DOHH2 (cell line): ENCODE measurements around the gene QKI.

Source experiments
- H3F3A ChIP-seq: fragments of 200-600 bp; sonication (generic), shearing (Covaris generic); 2 replicates; pipeline ENCODE4 v1.6.0; 2016; ENCODE audit warnings: antibody characterized with exemption, mild to moderate bottlenecking; ENCODE audit not compliant: control insufficient read depth, insufficient read depth
- H3K27ac ChIP-seq: fragments of 200-600 bp; sonication (generic); 2 replicates; pipeline ENCODE4 v1.5.1; 2014; ENCODE audit warnings: low read depth, mild to moderate bottlenecking, low read length, moderate library complexity
- H3K27me3 ChIP-seq: fragments of 200-600 bp; sonication (generic); 2 replicates; pipeline ENCODE4 v1.6.1; 2014; ENCODE audit warnings: mild to moderate bottlenecking, low read length, mixed read lengths; ENCODE audit not compliant: control insufficient read depth
- H3K36me3 ChIP-seq: fragments of 200-600 bp; sonication (generic); 2 replicates; pipeline ENCODE4 v1.6.1; 2014; ENCODE audit warnings: mild to moderate bottlenecking, low read length, moderate library complexity, mixed read lengths; ENCODE audit not compliant: control insufficient read depth
- H3K4me1 ChIP-seq: fragments of 200-600 bp; sonication (generic); 2 replicates; pipeline ENCODE4 v1.6.1; 2014; ENCODE audit warnings: mild to moderate bottlenecking, low read length, mixed read lengths; ENCODE audit not compliant: control insufficient read depth
- H3K4me2 ChIP-seq: fragments of 200-600 bp; sonication (generic); 2 replicates; pipeline ENCODE4 v1.6.0; 2014; ENCODE audit warnings: mild to moderate bottlenecking, low read length, moderate library complexity
- H3K4me3 ChIP-seq: fragments of 200-600 bp; sonication (generic); 2 replicates; pipeline ENCODE4 v1.5.1; 2014; ENCODE audit warnings: mild to moderate bottlenecking, low read length, mixed read lengths
- H3K79me2 ChIP-seq: fragments of 200-600 bp; sonication (generic); 2 replicates; pipeline ENCODE4 v1.6.1; 2014; ENCODE audit warnings: mild to moderate bottlenecking, low read length, mixed read lengths; ENCODE audit not compliant: control insufficient read depth
- H3K9me2 ChIP-seq: fragments of 200-600 bp; sonication (generic); replicated peaks from 2 replicates; pipeline ENCODE4 v1.6.1; 2014; ENCODE audit warnings: mild to moderate bottlenecking, low read length, mixed read lengths; ENCODE audit not compliant: control insufficient read depth
- H3K9me3 ChIP-seq: fragments of 200-600 bp; sonication (generic); 2 replicates; pipeline ENCODE4 v1.6.1; 2014; ENCODE audit warnings: antibody characterized with exemption, low read length, mixed read lengths; ENCODE audit not compliant: control insufficient read depth, insufficient read depth
- H4K20me1 ChIP-seq: fragments of 200-600 bp; sonication (generic); 2 replicates; pipeline ENCODE4 v1.6.0; 2014; ENCODE audit warnings: low read depth, mild to moderate bottlenecking, antibody characterized with exemption, low read length, moderate library complexity; ENCODE audit not compliant: control insufficient read depth, insufficient read depth
- CTCF ChIP-seq: fragments of 200-600 bp; sonication (generic); IDR thresholded peaks from one replicate; pipeline ENCODE4 v1.5.1; 2014; ENCODE audit warnings: antibody characterized with exemption, mild to moderate bottlenecking, low read depth, low read length; ENCODE audit not compliant: poor library complexity, severe bottlenecking
- EZH2phosphoT487 ChIP-seq: fragments of 200-600 bp; sonication (generic); IDR thresholded peaks from 2 replicates; pipeline ENCODE4 v1.6.1; 2017; ENCODE audit warnings: borderline replicate concordance, mild to moderate bottlenecking, antibody characterized with exemption, low read length, moderate library complexity, mixed read lengths

Gene QKI

GRCh38 chr6:163485388-163485851 is 70.9 kb downstream of the QKI start:
- Histone ChIP-seq H4K20me1 (peaks cover 4% of the 10 kb centered on the region; the same call in 1 of the 2 replicates), H3K27ac (no peak overlapping the region), H3K4me2 (no peak overlapping the region), H3K9me3 (no peaks in the 10 kb centered on the region), H3F3A (no peaks in the 10 kb centered on the region), H3K9me2 (no peaks in the 10 kb centered on the region), H3K27me3 (no peaks in the 10 kb centered on the region), H3K4me3 (no peak overlapping the region), H3K36me3 (peaks cover 10% of the 10 kb centered on the region; the same call in 1 of the 2 replicates), H3K4me1 (no peaks in the 10 kb centered on the region), H3K79me2 (peaks cover 83% of the 10 kb centered on the region)
- TF ChIP-seq CTCF (no peak), EZH2phosphoT487 (no peak)

- H3K9me3 ChIP-seq, result no peaks in the 10 kb centered on the region
- no peaks in the 10 kb centered on the region for H3K27me3 ChIP-seq
- H3K9me2 ChIP-seq, result no peaks in the 10 kb centered on the region
- H4K20me1 ChIP-seq, result peaks cover 4% of the 10 kb centered on the region; the same call in 1 of the 2 replicates
- no peak overlapping the region for H3K4me3 ChIP-seq
- no peak overlapping the region for H3K4me2 ChIP-seq
- TF ChIP-seq CTCF (no peak), EZH2phosphoT487 (no peak)
- H3K36me3 ChIP-seq, result peaks cover 3% of the 10 kb centered on the region; the same call in 1 of the 2 replicates
- peaks cover 94% of the 10 kb centered on the region for H3K79me2 ChIP-seq
- H3F3A ChIP-seq, result no peaks in the 10 kb centered on the region
- no peak overlapping the region for H3K27ac ChIP-seq
- no peaks in the 10 kb centered on the region for H3K4me1 ChIP-seq
Observed at GRCh38 chr6:163486821-163487220, 72.3 kb downstream of the QKI start.

- H3K36me3 ChIP-seq, result peaks cover 3% of the 10 kb centered on the region; the same call in 1 of the 2 replicates
- H3K4me1 ChIP-seq, result no peaks in the 10 kb centered on the region
- H3K4me2 ChIP-seq, result no peak overlapping the region
- no peaks in the 10 kb centered on the region for H3K9me2 ChIP-seq
- peaks cover 94% of the 10 kb centered on the region for H3K79me2 ChIP-seq
- TF ChIP-seq CTCF (no peak), EZH2phosphoT487 (no peak)
- H3K9me3 ChIP-seq, result no peaks in the 10 kb centered on the region
- H3K27ac ChIP-seq, result no peak overlapping the region
- H3F3A ChIP-seq, result no peaks in the 10 kb centered on the region
- H3K4me3 ChIP-seq, result no peak overlapping the region
- no peaks in the 10 kb centered on the region for H3K27me3 ChIP-seq
- H4K20me1 ChIP-seq, result peaks cover 4% of the 10 kb centered on the region; the same call in 1 of the 2 replicates
Observed at GRCh38 chr6:163487606-163488005, 73.1 kb downstream of the QKI start.
